Psoas muscle (tissue), 8 donors: ENCODE results near the gene THAP7. TPM values are rescaled to one million over a fixed set of nuclear protein-coding genes. Genes with fewer than 3 reads are reported as not detected.

ENCODE experiments used
- ATAC-seq, 4 donors: fragments of 200-7000 bp; cut with Tn5 transposase; one replicate each; pipeline ENCODE4 v1.9.1; 2020; ENCODE audit warnings: moderate library complexity in 3 of 4, mild to moderate bottlenecking in 2 of 4
- DNase-seq, 2 donors: peaks; one replicate each; pipeline ENCODE4 v3.0.0-alpha.2; 2020
- H3K27ac ChIP-seq: fragments of 200-600 bp; one replicate; pipeline ENCODE4 v1.8.0; 2022
- H3K27me3 ChIP-seq, 3 donors: fragments of 200-600 bp in 1 of 3; one replicate each; pipeline versions ENCODE4 v1.6.1 to v1.8.0; 2013 to 2022; ENCODE audit warnings: low read length in 2 of 3, mild to moderate bottlenecking in 2 of 3, moderate library complexity in 1 of 3; ENCODE audit not compliant: insufficient read depth in 3 of 3
- H3K36me3 ChIP-seq, 2 donors: fragments of 200-600 bp in 1 of 2; one replicate each; pipeline versions ENCODE4 v1.6.1 to v1.8.0; 2013 to 2022; ENCODE audit warnings: low read depth in 1 of 2, mild to moderate bottlenecking in 1 of 2, moderate library complexity in 1 of 2; ENCODE audit not compliant: insufficient read depth in 1 of 2
- H3K4me1 ChIP-seq: fragments of 200-600 bp; one replicate; pipeline ENCODE4 v1.8.0; 2022
- H3K4me3 ChIP-seq: fragments of 200-600 bp; one replicate; pipeline ENCODE4 v1.8.0; 2022; ENCODE audit warnings: mild to moderate bottlenecking
- H3K9me3 ChIP-seq: fragments of 200-600 bp; one replicate; pipeline ENCODE4 v1.8.0; 2022
- CTCF ChIP-seq: fragments of 200-600 bp; IDR thresholded peaks from one replicate; pipeline ENCODE4 v1.8.0; 2022; ENCODE audit warnings: antibody characterized with exemption
- WGBS, 3 donors: extraction: QIAGEN DNeasy Blood & Tissue Kit; methylation state at CpG; one replicate each; pipeline versions ENCODE4 v1.1.6 to v1.1.7; 2013; 5-methylcytosine and 5-hydroxymethylcytosine counted together
- intact Hi-C, 2 donors: fragments of 100-400 bp; cut with DNase I; formaldehyde crosslinking; loops; one replicate each; pipeline versions ENCODE4 v1.11.0 to v1.14.2; 2022
- polyA plus RNA-seq, 3 donors: library from polyadenylated mRNA; stranded (reverse); fragments of 200-250 nt; gene quantifications; one replicate each; pipeline ENCODE4 v1.2.3, GENCODE V29; 2013
- total RNA-seq, 4 donors: library from RNA; stranded (reverse); fragmentation: NEBNext Ultra II Directional in 2 of 4; extraction: Animal tissue kit (Norgen Biotek cat#: 25700) in 2 of 4; gene quantifications; one replicate each; pipeline versions ENCODE4 v1.2.1 to v1.2.4, GENCODE V29; 2021 to 2023
- donor health status: healthy with polysubstance abuse.
- donor health status: DM: no; HTN: no; CAD: no; lungs with moderate emphysema.
- donor health status: Bipolar disorder and iron deficiency.
- donor health status: healthy.
- donor health status: DM: yes; HTN: yes; CAD: no.
- donor health status: DM: no; HTN: no; CAD: no.
- donor health status: DM: no; HTN: no; CAD: no.
- donor health status: DM: yes; HTN: yes; CAD: no.

THAP7 gene
- total and polyA plus RNA-seq, 7 donors: 25.2 to 67.5 (median 39.2) TPM

- WGBS, 3 donors: 87 to 89% (median 87%) methylated on average over 14 of the region's 14 CpGs
- H3K27me3 ChIP-seq: no peaks in the 10 kb centered on the region
- H3K36me3 ChIP-seq: peaks cover 0 to under 1% of the 10 kb centered on the region in 2 donors
- no peaks in the 10 kb centered on the region for H3K9me3 ChIP-seq
- no peak for TF ChIP-seq CTCF
- peaks cover 12% of the 10 kb centered on the region for H3K4me1 ChIP-seq
- ATAC-seq (no peak), DNase-seq (no peak)
- no peak overlapping the region for H3K4me3 ChIP-seq
- H3K27ac ChIP-seq: no peak overlapping the region
- intact Hi-C loops: no loop called here
Measured at GRCh38 chr22:21047035-21047661, 45.2 kb upstream of the THAP7 start.

GRCh38 chr22:21045585-21046294, 43.8 kb upstream of the THAP7 start, which contains the start of gene LRRC74B:
Gene LRRC74B (plus strand): TSS chr22:21045946. CDS start chr22:21045987, 41 bp downstream.
- no peaks in the 10 kb centered on the region for H3K9me3 ChIP-seq
- H3K4me1 ChIP-seq: peaks cover 12% of the 10 kb centered on the region
- peak within 1 kb of the TSS; percentile 77 for H3K4me3 ChIP-seq
- peak within 1 kb of the TSS; percentile 75 for H3K27ac ChIP-seq
- peaks cover 0 to 6% of the 10 kb centered on the region in 2 donors for H3K36me3 ChIP-seq
- intact Hi-C loops: loop anchor here in 1 of 2 donors (2.0 kb wide), 2 partner anchors 31 to 65 kb away; partner anchors contain the start of gene P2RX6
- no peaks in the 10 kb centered on the region for H3K27me3 ChIP-seq
- TF ChIP-seq CTCF: no peak
- DNase-seq (peak; percentile 92 to 94), ATAC-seq (peak; percentile 91 to 95 (median 92))
- WGBS, 3 donors: 5 to 9% (median 6%) methylated on average over 41 to 47 of the region's 47 CpGs

- peaks cover 0 to 6% of the 10 kb centered on the region in 2 donors for H3K36me3 ChIP-seq
- peak overlapping the region; percentile 75 for H3K27ac ChIP-seq
- no peak for TF ChIP-seq CTCF
- WGBS, 3 donors: 6 to 9% (median 7%) methylated on average over 15 of the region's 15 CpGs
- ATAC-seq: peak; percentile 89 to 95 (median 92)
- no peaks in the 10 kb centered on the region for H3K9me3 ChIP-seq
- peaks cover 12% of the 10 kb centered on the region for H3K4me1 ChIP-seq
- H3K27me3 ChIP-seq: no peaks in the 10 kb centered on the region
- peak overlapping the region; percentile 77 for H3K4me3 ChIP-seq
- intact Hi-C loops: loop anchor here in 1 of 2 donors (2.0 kb wide), 2 partner anchors 30 to 64 kb away; partner anchors contain the start of gene P2RX6
- DNase-seq: peak; percentile 67 to 86
Measured at GRCh38 chr22:21044931-21045584, 43.1 kb upstream of the THAP7 start.

GRCh38 chr22:21043860-21044535, 42.1 kb upstream of the THAP7 start:
- Histone ChIP-seq H3K4me3 (peak overlapping the region; percentile 77), H3K4me1 (peaks cover 15% of the 10 kb centered on the region)
- TF ChIP-seq CTCF: no peak

More at GRCh38 chr22:21043860-21044535, 42.1 kb upstream of the THAP7 start:
- H3K27ac ChIP-seq: peak overlapping the region; percentile 75
- DNase-seq (peak in 1 of 2 donors; percentile 28), ATAC-seq (peak; percentile 1 to 19 (median 15))
- H3K27me3 ChIP-seq: no peaks in the 10 kb centered on the region
- H3K36me3 ChIP-seq: peaks cover 0 to 6% of the 10 kb centered on the region in 2 donors
- no peaks in the 10 kb centered on the region for H3K9me3 ChIP-seq
- intact Hi-C loops: loop anchor here in 1 of 2 donors (2.0 kb wide), 2 partner anchors 29 to 63 kb away; partner anchors contain the start of gene P2RX6
- 72 to 77% (median 73%) methylated on average over 15 of the region's 15 CpGs for WGBS, 3 donors
